MCF 10A (cell line): ENCODE results near the gene ERC2. TPM values are rescaled to one million over a fixed set of nuclear protein-coding genes. Genes with fewer than 3 reads are reported as not detected.

Source experiments
- BruUV-seq: library from RNA; stranded (reverse); fragments of 400-500 nt; replicated peaks from 2 replicates; lab custom pipeline; 2021; lab: Mats Ljungman, UMichigan
- CTCF ChIA-PET: fragments of 300-600 bp; sonication (Branson Sonifier 250); formaldehyde crosslinking; extraction: SDS; loops from one replicate; lab custom pipeline; 2021; ENCODE audit warnings: antibody characterized with exemption, inconsistent platforms; lab: Yijun Ruan, JAX
- POLR2A ChIA-PET: fragments of 300-600, 350-650 bp; sonication (Branson Sonifier 250); formaldehyde crosslinking; extraction: SDS; loops from one replicate; lab custom pipeline; 2020; ENCODE audit warnings: antibody characterized with exemption, inconsistent platforms; lab: Yijun Ruan, JAX
- DNase-seq: peaks from one replicate; pipeline ENCODE4 v3.0.0-alpha.2; 2018; ENCODE audit not compliant: unreplicated experiment
- H3K27ac Mint-ChIP-seq: one replicate; pipeline ENCODE4 v1.8.0; 2022; ENCODE audit warnings: mild to moderate bottlenecking, low read depth, mixed read lengths; ENCODE audit not compliant: unreplicated experiment
- H3K27me3 Mint-ChIP-seq: one replicate; pipeline ENCODE4 v1.8.0; 2022; ENCODE audit warnings: mixed read lengths; ENCODE audit not compliant: insufficient read depth, unreplicated experiment
- H3K36me3 Mint-ChIP-seq: one replicate; pipeline ENCODE4 v1.8.0; 2022; ENCODE audit warnings: mild to moderate bottlenecking, moderate library complexity, mixed read lengths; ENCODE audit not compliant: insufficient read depth, unreplicated experiment
- H3K4me1 Mint-ChIP-seq: one replicate; pipeline ENCODE4 v1.8.0; 2022; ENCODE audit warnings: mixed read lengths; ENCODE audit not compliant: insufficient read depth, unreplicated experiment
- H3K4me3 Mint-ChIP-seq: one replicate; pipeline ENCODE4 v1.8.0; 2022; ENCODE audit warnings: mild to moderate bottlenecking, moderate library complexity, mixed read lengths; ENCODE audit not compliant: unreplicated experiment
- H3K9me3 Mint-ChIP-seq: one replicate; pipeline ENCODE4 v1.8.0; 2022; ENCODE audit warnings: mixed read lengths; ENCODE audit not compliant: unreplicated experiment
- CTCF ChIP-seq: fragments of 200-600 bp; IDR thresholded peaks from one replicate; pipeline ENCODE4 v1.8.0; 2022; ENCODE audit warnings: antibody characterized with exemption, mild to moderate bottlenecking; ENCODE audit not compliant: unreplicated experiment
- intact Hi-C: fragments of 100-400 bp; cut with micrococcal nuclease; formaldehyde crosslinking; loops from 2 replicates; pipeline ENCODE4 v1.14.1; 2022
- total RNA-seq: library from RNA; stranded (reverse); gene quantifications from 2 replicates; pipeline ENCODE4 v1.2.3, GENCODE V29; 2022

Gene ERC2
- total RNA-seq, 1 experiment from 2014 or later = 0.42 TPM

GRCh38 chr3:55537563-55537962 lies 930.7 kb downstream of the ERC2 start:
- no TSS peak for BruUV-seq
- ChIA-PET CTCF (no interaction called here), POLR2A (no interaction called here)
- no peaks in the 10 kb centered on the region for H3K36me3 Mint-ChIP-seq
- no peak overlapping the region for H3K4me3 Mint-ChIP-seq
- H3K27me3 Mint-ChIP-seq = peaks cover 7% of the 10 kb centered on the region
- intact Hi-C loops = no loop called here
- H3K9me3 Mint-ChIP-seq = no peaks in the 10 kb centered on the region
- DNase-seq = no peak
- no peaks in the 10 kb centered on the region for H3K4me1 Mint-ChIP-seq
- no peak for TF ChIP-seq CTCF
- H3K27ac Mint-ChIP-seq = no peak overlapping the region

DNA sequence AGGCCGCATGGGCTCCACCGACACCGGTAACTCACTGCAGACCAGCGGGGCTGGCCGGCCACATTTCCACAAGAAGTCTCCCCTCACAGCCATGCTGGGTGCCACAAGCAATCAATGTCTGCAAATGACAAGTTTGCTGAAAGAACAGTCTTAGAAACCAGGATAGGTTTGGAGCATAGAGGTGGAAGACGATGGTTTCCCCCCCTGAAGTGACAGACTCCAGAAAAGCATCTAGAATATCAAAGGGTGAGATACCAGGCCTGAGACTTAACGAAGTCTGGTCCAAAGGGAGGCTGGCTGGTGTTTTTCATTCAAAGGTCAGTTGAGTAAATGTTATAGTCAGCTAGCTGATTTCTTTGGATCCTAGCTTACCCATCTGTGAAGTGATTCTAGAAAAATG lies 931.1 kb downstream of the ERC2 start:
- TF ChIP-seq CTCF = no peak
- Mint-ChIP-seq H3K4me3 (no peak overlapping the region), H3K36me3 (no peaks in the 10 kb centered on the region), H3K27ac (no peak overlapping the region), H3K9me3 (no peaks in the 10 kb centered on the region), H3K27me3 (peaks cover 3% of the 10 kb centered on the region), H3K4me1 (no peaks in the 10 kb centered on the region)
- POLR2A ChIA-PET = interaction anchor here (0.5 kb wide), 1 partner anchor 13 kb away, joined by 3 read pairs; no protein-coding TSS in a partner anchor
- no TSS peak for BruUV-seq
- CTCF ChIA-PET = no interaction called here
- DNase-seq = no peak
- intact Hi-C loops = no loop called here

DNA sequence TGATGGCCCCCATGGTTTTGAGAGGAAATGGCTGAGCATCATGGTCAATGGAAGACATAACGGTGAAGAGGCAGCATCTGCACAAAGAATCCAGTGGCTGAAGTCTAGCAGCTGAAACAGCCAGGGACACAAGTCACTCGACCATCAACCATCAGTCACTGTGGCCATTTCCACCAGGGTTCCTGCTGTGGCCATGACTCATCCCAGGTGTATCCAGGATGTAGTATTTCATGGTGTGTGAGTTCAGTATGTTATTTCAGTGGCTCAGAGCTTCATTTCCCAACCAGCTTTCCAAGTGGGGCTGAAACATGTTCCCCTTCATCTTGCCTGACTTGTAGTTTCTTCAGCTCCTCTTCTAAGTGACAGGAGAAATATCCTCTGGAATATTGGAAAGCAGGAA lies 933.4 kb downstream of the ERC2 start:
- POLR2A ChIA-PET = no interaction called here
- CTCF ChIA-PET = interaction anchor here (0.8 to 1.0 kb wide), 3 partner anchors 13 to 211 kb away, joined by 3 to 4 read pairs (median 3); no protein-coding TSS in a partner anchor
- Mint-ChIP-seq H3K4me1 (no peaks in the 10 kb centered on the region), H3K27me3 (no peaks in the 10 kb centered on the region), H3K36me3 (no peaks in the 10 kb centered on the region), H3K4me3 (no peak overlapping the region), H3K9me3 (no peaks in the 10 kb centered on the region), H3K27ac (no peak overlapping the region)
- TF ChIP-seq CTCF = no peak
- peak; percentile 23 for DNase-seq
- BruUV-seq = no TSS peak
- intact Hi-C loops = no loop called here

DNA sequence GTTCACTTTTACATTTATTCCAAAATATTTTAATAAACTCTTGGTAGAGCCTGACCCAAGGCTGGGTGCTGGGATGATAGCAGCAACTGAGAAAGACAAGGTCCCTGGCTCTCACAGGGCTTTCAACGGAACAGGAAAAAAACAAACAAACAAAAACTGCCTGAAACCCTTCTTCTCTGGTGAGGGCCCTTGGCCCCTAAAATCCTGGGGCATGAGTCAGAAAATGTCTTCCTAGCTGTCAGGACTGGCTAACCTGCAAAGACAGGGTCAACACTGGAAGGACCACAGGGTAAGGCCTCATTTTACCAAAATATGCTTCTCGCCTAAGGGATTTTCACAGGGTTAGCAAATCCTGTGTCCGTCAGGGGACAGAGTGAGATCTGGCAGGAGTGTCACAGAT lies 935.5 kb downstream of the ERC2 start:
- no TSS peak for BruUV-seq
- no peaks in the 10 kb centered on the region for H3K9me3 Mint-ChIP-seq
- no peak for DNase-seq
- H3K36me3 Mint-ChIP-seq = no peaks in the 10 kb centered on the region
- no peaks in the 10 kb centered on the region for H3K27me3 Mint-ChIP-seq
- intact Hi-C loops = no loop called here
- no peak overlapping the region for H3K4me3 Mint-ChIP-seq
- H3K4me1 Mint-ChIP-seq = no peaks in the 10 kb centered on the region
- no peak overlapping the region for H3K27ac Mint-ChIP-seq
- no peak for TF ChIP-seq CTCF
- ChIA-PET POLR2A (no interaction called here), CTCF (no interaction called here)
